ENCODE measurements around the gene CHRDL2. TPM values are rescaled to one million over a fixed set of nuclear protein-coding genes. Genes with fewer than 3 reads are reported as not detected.

Gene CHRDL2
- total and polyA plus RNA-seq, 2 of the 4 experiments (the other 2 are of a cell fraction): 0.80 TPM; not detected in 1

DNA sequence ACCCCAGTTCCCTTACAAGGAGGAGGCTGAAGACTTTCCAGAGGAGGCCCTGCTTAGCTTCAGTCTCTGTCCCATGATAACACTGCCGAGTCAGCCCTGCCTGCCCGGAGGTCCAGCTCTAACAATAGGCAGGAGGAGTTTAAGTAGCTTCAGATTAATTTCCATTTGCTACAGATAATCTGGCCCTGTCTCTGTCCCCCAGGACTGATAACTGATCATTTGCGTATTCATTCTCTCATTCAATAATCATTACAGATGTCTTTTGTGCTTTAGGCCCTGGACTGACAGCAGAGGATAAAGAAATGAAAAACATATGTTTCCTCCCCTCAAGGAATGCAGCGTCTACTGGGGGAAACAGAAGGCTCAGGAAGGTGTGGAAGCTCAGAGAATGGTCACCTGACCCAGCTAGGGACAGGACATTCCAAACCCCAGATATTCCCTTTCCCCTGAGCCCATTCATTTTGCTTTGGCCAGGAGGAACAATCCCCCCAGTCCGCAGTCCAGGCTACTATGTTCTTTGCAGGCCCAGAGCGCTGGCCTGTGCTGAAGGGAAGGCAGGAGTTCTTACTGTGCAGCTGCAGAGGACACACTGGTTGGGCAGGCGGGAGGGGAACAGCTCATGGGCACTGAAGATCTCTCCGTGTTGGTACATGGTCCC, 20.8 kb downstream of the CHRDL2 start:
- 61% methylated on average over 3 of the region's 8 CpGs; no CpG with 5 or more reads in 1 of the 2 experiments for WGBS, 2 experiments (ENCODE audit: extremely low coverage in 2 of 2, insufficient read length in 1 of 2)
- Histone ChIP-seq H3K9me1 (ENCODE audit: insufficient read depth, low read length) (no peaks in the 10 kb centered on the region), H3K4me3 (ENCODE audit: insufficient read depth, low read depth, low read length) (no peak overlapping the region), H2AK5ac (ENCODE audit: low read depth, low read length) (peak overlapping the region; percentile 28; the same call in 1 of the 2 replicates), H3K4me2 (ENCODE audit: low read depth, low read length) (no peak overlapping the region), H3K36me3 (ENCODE audit: control insufficient read depth, insufficient read depth, low read length) (no peaks in the 10 kb centered on the region), H2BK20ac (ENCODE audit: low read depth, low read length) (peak overlapping the region; percentile 43; the same call in 1 of the 2 replicates), H3K9me3 (ENCODE audit: control insufficient read depth, insufficient read depth, low read length) (no peaks in the 10 kb centered on the region), H2BK5ac (ENCODE audit: low read depth, low read length, poor library complexity, severe bottlenecking) (no peak overlapping the region), H3K79me1 (ENCODE audit: low read depth in 1 of 2, low read length in 2 of 2) (no peaks in the 10 kb centered on the region), H3K4ac (ENCODE audit: low read depth, low read length) (0 out of 2 replicates have a peak overlapping the region, but pooled peaks have one; percentile 36), H3K18ac (ENCODE audit: low read depth, low read length) (peak overlapping the region; percentile 33; the same call in 1 of the 2 replicates), H2AK9ac (replicated peaks; ENCODE audit: low read depth, low read length, poor library complexity) (no peak overlapping the region), H4K8ac (ENCODE audit: low read depth in 2 of 2, low read length in 2 of 2) (peak overlapping the region in 1 of 2 experiments; percentile 50; a peak in 2 of 4 replicates), H3K14ac (replicated peaks; ENCODE audit: low read depth, low read length) (peak overlapping the region; percentile 1; the same call in 1 of the 2 replicates), H3K27ac (ENCODE audit: insufficient read depth, low read length) (peak overlapping the region; percentile 30; the same call in 1 of the 2 replicates), H3K27me3 (ENCODE audit: control insufficient read depth, insufficient read depth, low read length) (no peaks in the 10 kb centered on the region), H4K5ac (ENCODE audit: low read depth, low read length) (peak overlapping the region; percentile 73), H3K56ac (ENCODE audit: extremely low read depth, insufficient read depth, low read length) (no peak overlapping the region), H3K9ac (ENCODE audit: low read depth, low read length) (no peak overlapping the region), H2AFZ (replicated peaks; ENCODE audit: low read length, poor library complexity) (peak overlapping the region; percentile 81), H2BK15ac (ENCODE audit: low read depth, low read length) (peak overlapping the region; percentile 61; the same call in 2 of the 3 replicates), H4K91ac (ENCODE audit: insufficient read depth, low read depth, low read length) (peak overlapping the region; percentile 32; the same call in 1 of the 2 replicates), H3K4me1 (ENCODE audit: control insufficient read depth, insufficient read depth, low read length) (peaks cover 10% of the 10 kb centered on the region; the same call in 1 of the 2 replicates), H3K23ac (ENCODE audit: low read depth, low read length) (no peak overlapping the region), H2BK120ac (ENCODE audit: low read depth, low read length) (peak overlapping the region; percentile 43; the same call in 1 of the 2 replicates), H4K20me1 (ENCODE audit: insufficient read depth, low read length) (no peaks in the 10 kb centered on the region)
- in situ Hi-C loops (cut with MboI; ENCODE audit: low sequenced_read_pairs) (no loop called here), dilution Hi-C loops (cut with HindIII; ENCODE audit: low sequenced_read_pairs, unreplicated experiment) (no loop called here), intact Hi-C loops (cut with micrococcal nuclease) (no loop called here)
- ATAC-seq (ENCODE audit: low read depth) (peak; percentile 67), DNase-seq (peak; percentile 46)
- ChIA-PET POLR2A (ENCODE audit: unreplicated experiment) (no interaction called here), CTCF (interaction anchor here (1.2 to 1.8 kb wide), 2 partner anchors 8 to 16 kb away, joined by 4 to 6 read pairs; no protein-coding TSS in a partner anchor)
- BruUV-seq (replicated peaks): no TSS peak
- TF ChIP-seq RCOR1 (IDR thresholded peaks at IDR 0.05; ENCODE audit: insufficient replicate concordance, low read length) (no peak), MAFK (IDR thresholded peaks at IDR 0.05; ENCODE audit: low read depth, low read length) (peak; percentile 55; the same call in 1 of the 2 replicates)
